IMR-90 (cell line): Measurements from ENCODE around the gene ACOT9.

Experiments
- BHLHE40 ChIP-seq: fragments of 150-350 bp; IDR thresholded peaks from 2 replicates; pipeline ENCODE4 v1.6.1; 2016; ENCODE audit warnings: mild to moderate bottlenecking, low read depth, low read length
- CEBPB ChIP-seq: IDR thresholded peaks from 2 replicates; pipeline ENCODE4 v1.6.1; 2012; ENCODE audit warnings: low read depth, low read length, improper control_type of control experiment
- CTCF ChIP-seq: conservative IDR thresholded peaks from 2 replicates; pipeline ENCODE4 v1.5.1; 2012; ENCODE audit warnings: mild to moderate bottlenecking, low read depth, low read length, improper control_type of control experiment
- ELK1 ChIP-seq: fragments of 150-350 bp; IDR thresholded peaks from 2 replicates; pipeline ENCODE4 v1.6.1; 2016; ENCODE audit warnings: low read depth, mild to moderate bottlenecking, low read length, moderate library complexity, borderline replicate concordance
- MAZ ChIP-seq: IDR thresholded peaks from 2 replicates; pipeline ENCODE4 v1.6.1; 2012; ENCODE audit warnings: low read depth, mild to moderate bottlenecking, low read length, improper control_type of control experiment, moderate library complexity, borderline replicate concordance
- NFE2L2 ChIP-seq: fragments of 150-350 bp; IDR thresholded peaks from 2 replicates; pipeline ENCODE4 v1.6.1; 2016; ENCODE audit warnings: low read depth, mild to moderate bottlenecking, low read length
- POLR2A ChIP-seq: IDR thresholded peaks from 2 replicates; pipeline ENCODE4 v1.6.1; 2012; ENCODE audit warnings: mild to moderate bottlenecking, low read depth, low read length
- RAD21 ChIP-seq: IDR thresholded peaks from 2 replicates; pipeline ENCODE4 v1.6.1; 2012; ENCODE audit warnings: low read length, improper control_type of control experiment
- RCOR1 ChIP-seq: IDR thresholded peaks from 2 replicates; pipeline ENCODE4 v1.6.1; 2012; ENCODE audit warnings: mild to moderate bottlenecking, low read length, improper control_type of control experiment; ENCODE audit not compliant: insufficient replicate concordance
- RFX5 ChIP-seq: IDR thresholded peaks from 2 replicates; pipeline ENCODE4 v1.8.0; 2012; ENCODE audit warnings: low read depth, mild to moderate bottlenecking, low read length, moderate library complexity
- SMC3 ChIP-seq: fragments of 150-350 bp; IDR thresholded peaks from 2 replicates; pipeline ENCODE4 v1.6.1; 2016; ENCODE audit warnings: low read depth, mild to moderate bottlenecking, antibody characterized with exemption, low read length, moderate library complexity
- USF2 ChIP-seq: fragments of 150-350 bp; IDR thresholded peaks from 2 replicates; pipeline ENCODE4 v1.6.1; 2017; ENCODE audit warnings: mild to moderate bottlenecking, antibody characterized with exemption, low read length, low read depth

- TF ChIP-seq RAD21 (no peak), CTCF (no peak), CEBPB (no peak), POLR2A (no peak), USF2 (no peak), MAZ (no peak), NFE2L2 (no peak), BHLHE40 (no peak), SMC3 (no peak), ELK1 (no peak), RCOR1 (no peak), RFX5 (no peak)
These were observed 2.7 kb upstream of the ACOT9 start for GRCh38 chrX:23745786-23746185.
